Neuronal stem cell (in vitro differentiated cells): ENCODE data around the gene TAF1C.

Source experiments
- DNase-seq: peaks from one replicate; pipeline ENCODE4 v3.0.0-alpha.2; 2013; ENCODE audit warnings: low spot score
- H2AFZ ChIP-seq: one replicate; pipeline ENCODE4 v1.6.1; 2013; ENCODE audit warnings: mild to moderate bottlenecking, low read length, inconsistent platforms
- H2AK5ac ChIP-seq: 2 replicates; pipeline ENCODE4 v1.6.1; 2013; ENCODE audit warnings: low read depth, mild to moderate bottlenecking, inconsistent platforms, low read length, moderate library complexity, mixed read lengths
- H2BK120ac ChIP-seq: 2 replicates; pipeline ENCODE4 v1.6.1; 2013; ENCODE audit warnings: low read depth, mild to moderate bottlenecking, inconsistent platforms, low read length, moderate library complexity, mixed read lengths
- H2BK12ac ChIP-seq: one replicate; pipeline ENCODE4 v1.6.1; 2013; ENCODE audit warnings: low read length, inconsistent platforms
- H2BK15ac ChIP-seq: 2 replicates; pipeline ENCODE4 v1.6.1; 2013; ENCODE audit warnings: mild to moderate bottlenecking, low read length, inconsistent platforms, mixed read lengths
- H2BK5ac ChIP-seq: one replicate; pipeline ENCODE4 v1.6.1; 2013; ENCODE audit warnings: inconsistent platforms, mild to moderate bottlenecking, low read length, moderate library complexity
- H3K14ac ChIP-seq: one replicate; pipeline ENCODE4 v1.6.1; 2013; ENCODE audit warnings: low read length, inconsistent platforms
- H3K18ac ChIP-seq: 2 replicates; pipeline ENCODE4 v1.6.1; 2013; ENCODE audit warnings: low read length, inconsistent platforms
- H3K23ac ChIP-seq: 2 replicates; pipeline ENCODE4 v1.6.1; 2013; ENCODE audit warnings: low read depth, mild to moderate bottlenecking, mixed read lengths, low read length, inconsistent platforms; ENCODE audit not compliant: poor library complexity
- H3K27ac ChIP-seq: replicated peaks from 3 replicates; pipeline ENCODE4 v1.5.1; 2013; ENCODE audit warnings: low read length, inconsistent platforms
- H3K27me3 ChIP-seq, 3 experiments: 2 replicates each; pipeline ENCODE4 v1.6.1; 2013; ENCODE audit warnings: low read length in 3 of 3, mild to moderate bottlenecking in 2 of 3, inconsistent platforms in 1 of 3, low read depth in 1 of 3, mixed read lengths in 1 of 3, moderate library complexity in 1 of 3; ENCODE audit not compliant: control insufficient read depth in 3 of 3, insufficient read depth in 3 of 3
- H3K36me3 ChIP-seq, 2 donors: replicated peaks in 1 of 2; 2 replicates each; pipeline ENCODE4 v1.6.1; 2013; ENCODE audit warnings: low read length in 2 of 2; ENCODE audit not compliant: control insufficient read depth in 2 of 2, insufficient read depth in 2 of 2
- H3K4ac ChIP-seq: 2 replicates; pipeline ENCODE4 v1.6.1; 2013; ENCODE audit warnings: inconsistent platforms, mild to moderate bottlenecking, low read length, moderate library complexity
- H3K4me1 ChIP-seq, 2 donors: 1 replicate in 1 of 2; 2 replicates in 1 of 2; pipeline ENCODE4 v1.6.1; 2013; ENCODE audit warnings: low read length in 2 of 2, low read depth in 1 of 2; ENCODE audit not compliant: control insufficient read depth in 2 of 2, insufficient read depth in 1 of 2
- H3K4me2 ChIP-seq: one replicate; pipeline ENCODE4 v1.6.1; 2013; ENCODE audit warnings: mild to moderate bottlenecking, low read length, inconsistent platforms; ENCODE audit not compliant: insufficient read depth, poor library complexity, severe bottlenecking
- H3K4me3 ChIP-seq, 2 donors: 2 replicates each; pipeline ENCODE4 v1.5.1; 2013; ENCODE audit warnings: low read length in 2 of 2, mild to moderate bottlenecking in 2 of 2, inconsistent platforms in 1 of 2, moderate library complexity in 1 of 2
- H3K79me1 ChIP-seq: one replicate; pipeline ENCODE4 v1.6.1; 2013; ENCODE audit warnings: low read depth, mild to moderate bottlenecking, inconsistent platforms, low read length, moderate library complexity
- H3K9ac ChIP-seq: one replicate; pipeline ENCODE4 v1.6.1; 2013; ENCODE audit warnings: mild to moderate bottlenecking, low read depth, low read length, inconsistent platforms; ENCODE audit not compliant: poor library complexity
- H3K9me3 ChIP-seq, 2 donors: replicated peaks in 1 of 2; 2 replicates each; pipeline versions ENCODE3 to v1.6.1; 2013; ENCODE audit warnings: low read length in 2 of 2, mild to moderate bottlenecking in 2 of 2, inconsistent platforms in 1 of 2, low read depth in 1 of 2, mixed read lengths in 1 of 2, moderate library complexity in 1 of 2; ENCODE audit not compliant: control insufficient read depth in 2 of 2, insufficient read depth in 1 of 2
- H4K8ac ChIP-seq: one replicate; pipeline ENCODE4 v1.6.1; 2013; ENCODE audit warnings: low read depth, mild to moderate bottlenecking, inconsistent platforms, low read length, moderate library complexity
- H4K91ac ChIP-seq: one replicate; pipeline ENCODE4 v1.6.1; 2013; ENCODE audit warnings: low read length, low read depth, mild to moderate bottlenecking, inconsistent platforms; ENCODE audit not compliant: poor library complexity
- WGBS, 2 donors: extraction: QIAGEN DNeasy Blood & Tissue Kit; methylation state at CpG; one replicate each; pipeline ENCODE4 v1.1.7; 2013; ENCODE audit warnings: missing lambda C conversion rate in 2 of 2, mixed read lengths in 1 of 2; ENCODE audit not compliant: insufficient read length in 2 of 2, insufficient replicate concordance in 1 of 2; ENCODE audit errors: extremely low coverage in 2 of 2; 5-methylcytosine and 5-hydroxymethylcytosine counted together

Gene TAF1C

DNA sequence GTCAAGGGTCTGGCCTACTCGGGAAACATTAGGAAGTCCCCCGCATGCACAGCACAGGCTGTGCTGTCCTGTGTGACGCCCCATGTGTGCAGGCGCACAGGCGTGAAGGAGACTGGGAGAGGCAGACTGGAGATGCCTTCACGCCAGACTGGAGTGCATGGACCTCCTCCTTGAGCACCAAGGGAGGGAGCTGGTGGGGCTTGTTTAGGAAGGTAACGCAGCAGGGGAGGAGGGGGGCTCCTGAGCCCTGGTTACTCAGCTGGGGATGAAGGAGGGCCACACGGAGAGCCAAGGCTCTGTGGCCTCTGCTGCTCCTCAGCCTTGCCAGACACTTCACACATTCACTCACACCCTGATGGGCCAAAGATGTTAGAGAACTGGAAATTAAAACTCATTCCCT is 49.6 kb downstream of the TAF1C start:
- Histone ChIP-seq H2AK5ac (no peak overlapping the region), H4K91ac (no peak overlapping the region), H3K79me1 (peaks cover 7% of the 10 kb centered on the region), H2BK120ac (no peak overlapping the region), H2BK5ac (no peak overlapping the region), H3K4me3 (peak overlapping the region in 1 of 2 donors; percentile 30), H3K23ac (no peak overlapping the region), H3K18ac (no peak overlapping the region), H3K4me2 (no peak overlapping the region), H2BK15ac (no peak overlapping the region), H2BK12ac (no peak overlapping the region), H3K4me1 (peaks cover 17 to 28% of the 10 kb centered on the region in 2 donors), H4K8ac (no peak overlapping the region), H3K4ac (no peak overlapping the region), H3K14ac (no peak overlapping the region), H3K9me3 (peaks cover 2 to 6% of the 10 kb centered on the region in 2 donors), H2AFZ (no peak overlapping the region), H3K27ac (no peak overlapping the region), H3K9ac (no peak overlapping the region), H3K27me3 (no peaks in the 10 kb centered on the region), H3K36me3 (peaks cover 0 to 21% of the 10 kb centered on the region in 2 donors)
- WGBS, 2 donors: no CpG with 5 or more reads among the region's 8 CpGs
- no peak for DNase-seq

DNA sequence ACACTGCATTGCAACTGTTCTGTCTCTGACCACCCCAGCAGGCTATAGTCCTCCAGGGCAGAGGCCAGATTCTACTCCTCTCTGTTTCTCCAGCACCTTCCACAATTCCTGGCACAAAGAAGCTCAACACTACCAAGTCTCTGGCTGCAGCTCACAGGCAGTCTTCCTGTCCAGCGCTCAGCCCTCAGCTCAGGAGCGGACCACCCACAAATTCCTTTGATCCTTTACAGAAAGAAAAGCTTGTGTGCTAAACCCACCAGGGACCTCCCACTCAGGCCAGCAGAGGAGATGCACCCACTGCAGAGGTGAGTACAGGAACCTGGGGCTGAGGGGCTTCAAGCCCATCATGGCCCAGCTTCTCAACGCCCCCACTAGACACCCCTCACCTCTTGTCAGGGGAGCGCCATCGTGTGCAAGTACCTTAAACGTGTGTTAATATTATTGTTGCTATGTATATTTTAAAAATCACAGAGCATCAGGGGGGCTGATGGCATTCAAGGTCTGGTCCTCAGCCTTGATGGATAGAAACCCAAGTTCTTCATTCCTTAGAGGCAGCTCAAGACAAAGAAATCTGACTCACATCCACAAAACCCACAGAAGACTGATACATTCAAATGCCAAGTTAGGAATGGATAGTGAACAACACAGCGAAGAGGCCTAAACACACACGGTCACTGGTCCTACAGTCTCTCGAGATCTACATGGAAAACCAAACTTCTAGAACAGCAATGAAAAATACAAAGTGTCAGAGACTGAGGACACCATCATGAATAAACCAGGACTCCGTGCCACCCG is 50.3 kb downstream of the TAF1C start:
- Histone ChIP-seq H3K23ac (no peak overlapping the region), H3K79me1 (peaks cover 7% of the 10 kb centered on the region), H2AK5ac (no peak overlapping the region), H3K27me3 (no peaks in the 10 kb centered on the region), H3K9me3 (peaks cover 2 to 3% of the 10 kb centered on the region in 2 donors), H2AFZ (no peak overlapping the region), H3K9ac (no peak overlapping the region), H3K4me2 (no peak overlapping the region), H3K4me1 (peaks cover 17 to 28% of the 10 kb centered on the region in 2 donors), H2BK15ac (no peak overlapping the region), H3K4me3 (no peak overlapping the region), H3K18ac (no peak overlapping the region), H3K27ac (no peak overlapping the region), H3K36me3 (peaks cover 0 to 18% of the 10 kb centered on the region in 2 donors), H2BK120ac (no peak overlapping the region), H3K4ac (no peak overlapping the region), H4K8ac (no peak overlapping the region), H3K14ac (no peak overlapping the region), H4K91ac (no peak overlapping the region), H2BK5ac (no peak overlapping the region), H2BK12ac (no peak overlapping the region)
- WGBS, 2 donors: no CpG with 5 or more reads among the region's 11 CpGs
- no peak for DNase-seq

DNA sequence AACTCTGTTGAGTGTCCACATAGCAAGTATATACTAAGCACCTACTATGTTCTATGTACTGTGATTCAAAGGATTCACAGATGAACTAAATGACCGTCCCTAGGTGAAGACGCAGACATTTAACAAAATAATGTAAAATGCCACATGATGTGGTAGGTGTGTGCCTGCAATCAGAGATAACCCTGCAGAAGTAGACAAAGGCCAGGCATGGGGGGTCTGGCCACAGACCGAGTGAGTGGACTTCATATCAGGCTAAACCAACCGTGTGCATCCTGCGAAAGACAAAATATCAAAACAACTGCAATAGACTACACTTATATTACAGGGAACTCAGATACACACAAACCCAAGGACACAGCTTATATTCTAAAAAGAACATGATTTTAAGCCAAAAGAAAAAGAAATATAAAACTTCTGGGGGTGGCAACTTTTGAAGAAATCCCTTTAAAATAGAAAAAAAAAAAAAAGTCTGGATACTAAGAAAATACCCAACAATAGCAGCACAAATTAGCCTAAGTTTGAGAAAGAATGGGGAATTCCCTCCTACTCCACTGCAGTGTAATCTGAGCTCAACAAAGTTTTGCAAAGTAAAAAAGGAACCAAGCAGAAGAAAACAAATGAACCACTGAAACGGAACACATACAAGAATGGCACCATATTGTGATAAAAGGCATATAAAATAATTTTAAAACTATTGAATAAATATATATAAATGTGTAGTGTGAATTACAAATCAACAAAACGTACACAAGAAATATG is 54.2 kb downstream of the TAF1C start:
- H3K9me3 ChIP-seq: no peaks in the 10 kb centered on the region
- H3K4me2 ChIP-seq: no peak overlapping the region
- H2BK5ac ChIP-seq: no peak overlapping the region
- H3K79me1 ChIP-seq: peaks cover 7% of the 10 kb centered on the region
- H3K18ac ChIP-seq: no peak overlapping the region
- H3K4me3 ChIP-seq: no peak overlapping the region
- H2BK12ac ChIP-seq: no peak overlapping the region
- no peaks in the 10 kb centered on the region for H3K27me3 ChIP-seq
- H3K14ac ChIP-seq: no peak overlapping the region
- no peak overlapping the region for H2BK15ac ChIP-seq
- H3K9ac ChIP-seq: no peak overlapping the region
- H2AK5ac ChIP-seq: no peak overlapping the region
- WGBS, 2 donors: no CpG with 5 or more reads among the region's 7 CpGs
- DNase-seq: no peak
- H2AFZ ChIP-seq: no peak overlapping the region
- H3K27ac ChIP-seq: no peak overlapping the region
- no peak overlapping the region for H4K8ac ChIP-seq
- no peak overlapping the region for H4K91ac ChIP-seq
- H3K4me1 ChIP-seq: peaks cover 10 to 12% of the 10 kb centered on the region in 2 donors
- peaks cover 10 to 46% of the 10 kb centered on the region in 2 donors for H3K36me3 ChIP-seq
- no peak overlapping the region for H2BK120ac ChIP-seq
- no peak overlapping the region for H3K23ac ChIP-seq
- no peak overlapping the region for H3K4ac ChIP-seq

DNA sequence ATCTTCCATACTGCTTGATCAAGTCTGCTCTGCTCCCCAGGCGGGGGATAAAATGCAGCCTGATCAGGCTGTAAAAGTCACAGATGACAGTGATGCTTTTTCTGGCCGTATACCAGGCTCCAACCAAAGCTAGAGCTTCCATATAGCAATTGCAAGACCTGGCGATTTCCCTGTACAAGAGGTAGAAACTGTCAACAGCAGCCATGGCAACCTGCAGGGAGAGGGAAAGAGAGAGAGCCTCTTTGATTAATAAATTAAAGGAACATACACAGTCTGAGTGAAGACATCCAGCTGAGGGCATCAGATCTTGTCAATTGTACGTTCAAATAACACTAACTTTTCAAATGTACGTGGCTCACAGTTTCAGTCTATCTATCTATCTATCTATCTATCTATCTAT is 55.7 kb downstream of the TAF1C start:
- no peak overlapping the region for H2BK15ac ChIP-seq
- no peak overlapping the region for H4K8ac ChIP-seq
- H2BK120ac ChIP-seq: no peak overlapping the region
- H2AFZ ChIP-seq: no peak overlapping the region
- WGBS, 2 donors: no CpG with 5 or more reads among the region's 5 CpGs
- no peak overlapping the region for H3K4me3 ChIP-seq
- H3K9me3 ChIP-seq: no peaks in the 10 kb centered on the region
- no peak overlapping the region for H4K91ac ChIP-seq
- H3K4ac ChIP-seq: no peak overlapping the region
- peaks cover 15 to 57% of the 10 kb centered on the region in 2 donors for H3K36me3 ChIP-seq
- no peak overlapping the region for H3K9ac ChIP-seq
- H2AK5ac ChIP-seq: no peak overlapping the region
- H2BK5ac ChIP-seq: no peak overlapping the region
- no peak overlapping the region for H3K23ac ChIP-seq
- no peak overlapping the region for H3K18ac ChIP-seq
- H3K27me3 ChIP-seq: no peaks in the 10 kb centered on the region
- H3K79me1 ChIP-seq: peaks cover 2% of the 10 kb centered on the region
- H3K14ac ChIP-seq: no peak overlapping the region
- no peak overlapping the region for H2BK12ac ChIP-seq
- DNase-seq: no peak
- H3K4me1 ChIP-seq: peaks cover 2 to 3% of the 10 kb centered on the region in 2 donors
- no peak overlapping the region for H3K4me2 ChIP-seq
- H3K27ac ChIP-seq: no peak overlapping the region
